Hematopoietic multipotent progenitor cell (in vitro differentiated cells): ENCODE data around the gene HEATR5B. TPM values are rescaled to one million over a fixed set of nuclear protein-coding genes. Genes with fewer than 3 reads are reported as not detected.
"Not testable (repeated sequence)": the region's sequence is repeated elsewhere in the genome, so short reads cannot be mapped to it uniquely, and the experiment has no call there.

Experiments used
- DNase-seq, 3 donors: peaks; one replicate each; pipeline ENCODE4 v3.0.0-alpha.2; 2011 to 2015; ENCODE audit warnings: low read depth in 2 of 3, low spot score in 2 of 3
- total RNA-seq: library from RNA; depleted of rRNA; stranded (reverse); fragments of >200 nt; gene quantifications from one replicate; pipeline ENCODE4 v1.2.3, GENCODE V29; 2012

The HEATR5B gene
- total RNA-seq, 1 donor = 57.4 TPM

GRCh38 chr2:37068686-37069085 is 15.5 kb downstream of the HEATR5B start:
- no peak for DNase-seq

DNA sequence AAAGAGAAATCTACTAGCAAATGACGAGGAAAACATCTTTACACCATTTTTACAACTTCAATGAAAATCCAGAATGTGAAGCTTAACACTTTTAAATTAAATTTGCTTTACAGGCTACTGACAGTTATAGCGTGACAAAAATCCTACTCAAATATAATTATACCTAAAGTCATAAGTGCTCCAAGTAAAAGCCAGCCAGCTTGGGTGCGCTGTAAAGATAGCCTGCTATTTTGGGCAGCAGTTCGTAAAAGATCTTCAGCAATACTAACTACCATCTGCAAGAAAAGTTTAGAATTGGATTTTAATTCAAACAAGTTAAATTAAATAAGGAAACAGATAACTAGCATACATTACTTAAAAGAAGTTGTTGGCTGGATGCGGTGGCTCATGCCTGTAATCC is 22.4 kb downstream of the HEATR5B start:
- no peak for DNase-seq

- DNase-seq = no peak
Observed at GRCh38 chr2:37061013-37061711, 23.0 kb downstream of the HEATR5B start.

DNA sequence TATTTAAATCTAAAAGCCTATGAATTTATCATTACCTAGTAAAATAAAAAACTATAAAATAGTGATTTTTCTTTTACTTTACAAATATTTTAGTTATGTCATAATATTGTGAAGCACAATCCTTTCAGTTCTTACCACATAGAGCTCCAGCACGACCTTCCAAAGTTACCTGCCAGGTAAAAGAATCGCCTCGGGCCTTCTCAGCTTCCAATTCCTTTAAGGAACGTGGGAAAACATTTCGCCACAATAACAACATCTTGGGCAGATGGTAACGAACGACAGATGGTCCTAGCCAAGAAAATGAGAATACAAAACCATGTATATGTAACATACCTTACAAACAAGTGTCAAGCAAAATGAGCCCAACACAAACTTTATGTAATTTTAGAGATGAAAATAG is 23.7 kb downstream of the HEATR5B start:
- no peak for DNase-seq

DNA sequence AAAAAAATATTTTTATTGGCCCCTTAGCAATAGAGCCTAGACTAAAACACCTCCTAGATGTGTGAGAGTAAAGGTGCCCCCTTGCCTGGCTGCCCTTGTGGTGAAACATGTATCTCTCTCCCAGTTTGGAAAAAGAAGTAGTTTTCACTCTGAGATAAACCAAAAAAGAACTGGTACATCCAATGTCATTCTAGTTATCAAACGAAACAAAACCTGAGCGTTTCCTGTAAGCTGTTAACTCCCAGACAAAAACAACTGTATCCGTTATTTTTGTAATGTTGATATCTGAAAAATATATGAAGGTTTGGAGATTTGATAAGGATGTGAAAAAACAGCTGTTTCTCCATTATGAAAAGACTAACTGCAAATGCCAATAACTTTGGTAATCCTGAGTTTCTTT is 24.3 kb downstream of the HEATR5B start:
- no peak for DNase-seq

- no peak for DNase-seq
Observed at GRCh38 chr2:37052600-37053332, 31.4 kb downstream of the HEATR5B start.

GRCh38 chr2:37039580-37039979 is 44.6 kb downstream of the HEATR5B start:
- DNase-seq = no peak

DNA sequence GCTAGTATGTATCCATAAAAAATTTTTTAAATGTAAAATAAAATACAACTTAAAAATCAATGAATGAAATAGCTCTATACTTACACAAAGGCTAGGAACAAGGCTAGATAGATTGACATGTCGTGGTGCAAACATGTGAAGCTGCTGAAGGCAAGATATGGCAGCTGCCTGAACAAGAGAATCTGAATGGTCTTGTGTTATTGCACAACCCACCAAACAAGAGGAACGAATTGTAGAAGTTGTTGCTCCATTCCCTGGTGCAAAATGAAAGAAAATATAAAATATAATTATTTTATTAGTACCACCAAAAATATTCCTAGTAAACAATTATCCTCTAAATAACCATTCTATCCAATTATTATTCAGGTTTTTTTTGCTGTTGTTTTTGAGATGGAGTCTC is 46.4 kb downstream of the HEATR5B start:
- no peak for DNase-seq

DNA sequence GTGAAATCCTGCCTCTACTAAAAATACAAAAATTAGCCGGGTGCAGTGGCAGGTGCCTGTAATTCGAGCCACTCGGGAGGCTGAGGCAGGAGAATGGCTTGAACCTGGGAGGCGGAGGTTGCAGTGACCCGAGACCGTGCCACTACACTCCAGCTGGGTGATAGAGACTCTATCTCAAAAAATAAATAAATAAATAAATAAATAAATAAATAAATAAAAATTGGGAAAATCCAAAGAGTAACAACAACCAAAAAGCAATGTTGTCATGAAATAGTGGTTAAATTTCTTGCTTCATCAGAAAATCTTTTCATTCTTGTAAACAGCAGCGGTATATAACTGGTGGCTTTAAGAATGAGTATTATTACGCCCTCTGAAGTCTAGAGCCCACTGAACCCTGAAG is 54.4 kb downstream of the HEATR5B start:
- DNase-seq = no peak

DNA sequence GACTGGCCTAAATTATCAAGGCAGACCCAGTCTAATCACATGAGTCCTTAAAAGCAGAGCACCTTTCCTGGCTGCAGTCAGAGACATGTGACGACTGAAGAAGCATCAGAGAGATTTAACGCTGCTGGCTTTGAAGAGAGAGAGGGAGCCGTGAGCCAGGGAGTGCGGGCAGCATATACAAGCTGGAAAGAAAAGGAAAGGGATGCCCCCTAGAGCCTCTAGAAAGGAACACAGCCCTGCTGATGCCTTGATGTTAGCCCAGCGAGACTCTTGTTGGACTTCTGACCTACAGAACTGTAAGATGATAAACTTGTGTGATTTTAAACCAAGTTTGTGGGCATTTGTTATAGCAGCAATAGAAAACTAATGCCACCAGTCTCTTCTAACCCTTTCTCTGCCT is 58.1 kb downstream of the HEATR5B start:
- no peak for DNase-seq

DNA sequence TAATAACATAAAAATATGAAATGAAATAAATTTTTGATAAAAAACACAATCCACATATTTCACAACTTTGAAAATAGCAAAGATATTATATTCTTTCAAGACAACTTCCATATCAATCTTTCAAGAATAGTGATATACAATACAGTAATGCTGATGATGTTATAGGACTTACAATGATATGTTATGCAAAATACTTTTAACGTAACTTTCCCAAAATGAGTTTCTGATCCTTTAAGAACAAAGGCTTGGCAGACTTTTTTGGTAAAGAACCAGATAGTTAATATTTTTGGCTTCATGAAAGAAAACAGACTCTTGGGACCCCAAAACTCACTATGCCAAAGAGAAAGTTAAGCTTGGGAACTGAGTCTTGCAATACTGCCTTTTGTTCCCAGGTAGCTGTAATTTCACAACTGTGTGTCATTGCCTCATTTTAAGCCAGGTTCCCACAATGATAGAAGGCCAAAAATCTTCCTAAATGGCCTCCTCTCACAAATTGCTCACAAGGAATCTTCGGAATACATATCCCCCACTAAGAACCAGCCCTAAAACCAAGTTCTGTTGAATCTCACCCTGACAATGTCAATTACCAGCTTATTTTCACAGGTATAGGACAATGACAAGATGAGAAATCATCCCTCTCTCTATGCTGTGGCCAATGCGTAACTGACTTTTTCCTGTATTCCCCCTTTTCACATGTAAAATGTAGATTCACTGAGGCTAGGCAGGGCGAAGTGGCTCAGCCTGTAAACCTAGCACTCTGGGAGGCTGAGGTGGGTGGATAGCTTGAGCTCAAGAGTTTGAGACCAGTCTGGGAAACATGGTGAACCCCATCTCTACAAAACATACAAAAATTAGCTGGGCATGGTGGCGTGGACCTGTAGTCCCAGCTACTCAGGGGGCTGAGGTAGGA is 63.0 kb downstream of the HEATR5B start:
- DNase-seq = no peak

DNA sequence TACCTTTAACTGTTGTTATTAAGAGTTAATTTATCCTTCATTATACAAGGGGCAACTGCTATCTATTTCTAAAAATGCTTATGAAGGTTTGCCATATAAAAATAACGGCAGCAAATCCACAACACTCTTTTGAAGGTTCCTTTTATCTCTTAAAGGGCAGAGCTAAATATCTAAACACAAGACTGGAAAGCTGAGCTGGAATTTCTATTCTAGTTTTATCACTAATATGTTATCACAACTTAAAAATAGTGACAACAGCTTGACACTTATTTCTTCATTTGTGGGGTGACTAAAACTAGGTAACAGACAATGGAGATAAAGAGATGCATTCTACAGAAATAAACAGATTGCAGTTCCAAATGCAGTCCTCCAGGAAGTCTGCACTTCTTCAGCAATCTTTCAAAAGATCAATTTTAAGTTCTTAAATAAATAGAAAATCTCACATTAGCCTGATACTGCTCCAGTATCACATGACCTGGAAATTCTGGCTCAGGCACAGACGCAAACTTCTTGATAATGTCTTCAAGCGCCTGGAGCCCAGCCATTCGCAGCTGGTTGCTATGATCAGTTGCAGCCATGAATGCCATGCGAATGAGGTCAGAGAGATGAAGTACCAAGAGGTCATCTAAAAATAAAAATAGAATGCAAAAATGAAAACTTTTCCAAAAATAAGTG is 63.8 kb downstream of the HEATR5B start:
- no peak for DNase-seq

GRCh38 chr2:37013315-37013641 is 70.9 kb downstream of the HEATR5B start:
- DNase-seq = no peak

DNA sequence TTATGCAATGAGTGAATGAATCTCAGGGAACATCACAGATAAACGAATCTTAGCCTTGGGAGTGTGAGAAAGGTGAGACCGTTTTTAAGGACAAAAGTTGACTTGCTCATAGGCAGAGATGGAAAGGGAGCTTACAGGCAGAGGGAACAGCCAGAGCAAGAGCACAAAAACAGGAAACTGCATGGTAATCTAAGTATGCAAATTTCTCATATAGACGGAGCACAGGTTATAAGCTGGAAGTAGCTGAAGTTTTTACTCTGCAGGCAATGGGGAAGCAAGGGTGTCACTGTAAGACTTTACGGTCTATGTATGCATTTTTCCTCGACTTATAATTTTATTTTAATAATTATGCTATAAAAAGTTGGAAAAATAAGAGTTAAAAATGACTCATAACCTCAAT is 73.0 kb downstream of the HEATR5B start:
- peak in 2 of 3 donors; percentile 14 to 24 for DNase-seq

GRCh38 chr2:37005118-37005868 is 78.9 kb downstream of the HEATR5B start:
- DNase-seq = peak in 2 of 3 donors; percentile 24 to 60

DNA sequence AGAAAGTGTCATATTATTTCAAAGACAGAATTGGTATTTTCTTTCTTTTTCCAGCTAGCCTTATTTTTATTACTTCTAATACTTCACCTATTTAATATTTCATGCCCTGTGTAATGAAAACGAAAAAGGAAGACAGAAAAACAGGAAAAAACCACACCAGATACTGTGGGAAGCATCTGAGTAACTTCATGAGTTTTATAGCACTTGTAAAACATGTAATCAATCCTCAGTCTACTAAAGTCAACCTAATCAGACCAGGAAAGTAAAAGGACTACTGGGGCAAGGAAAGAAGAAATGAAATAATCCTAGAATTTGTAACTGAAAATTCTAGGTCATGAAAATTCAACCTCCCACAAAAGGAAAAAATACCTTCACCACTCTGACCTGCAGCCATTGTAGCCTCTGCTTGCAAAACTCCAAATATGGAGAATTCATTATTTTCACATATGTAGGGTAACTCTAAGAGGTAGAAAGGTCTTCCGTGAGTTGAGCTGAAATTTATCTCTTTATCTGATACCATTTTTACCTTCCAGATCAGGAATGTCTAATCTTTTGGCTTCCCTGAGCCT is 83.1 kb downstream of the HEATR5B start:
- DNase-seq = no peak

DNA sequence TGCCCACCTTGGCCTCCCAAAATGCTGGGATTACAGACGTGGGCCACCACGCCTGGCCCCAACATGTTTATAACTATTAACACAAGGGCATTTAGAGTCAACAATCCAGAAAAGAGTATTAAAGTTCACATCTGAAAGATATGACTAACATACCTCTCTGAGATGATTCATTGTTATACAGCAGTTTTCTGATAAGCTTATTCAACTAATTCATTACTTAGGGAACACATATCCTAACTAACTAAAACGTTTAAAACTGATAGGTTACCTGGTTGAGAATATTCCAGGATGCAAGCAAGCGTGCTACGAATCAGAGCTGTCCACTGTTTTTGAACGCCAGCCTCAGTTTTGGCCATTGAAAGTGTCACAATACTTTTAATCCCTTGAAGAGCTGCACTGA is 83.9 kb downstream of the HEATR5B start:
- no peak for DNase-seq

GRCh38 chr2:36999416-36999815 is 84.8 kb downstream of the HEATR5B start:
- DNase-seq = not testable (repeated sequence)

- no peak for DNase-seq
Observed at GRCh38 chr2:36993841-36994620, 90.1 kb downstream of the HEATR5B start.
